ENCODE data around the gene RSPO1. TPM values are rescaled to one million over a fixed set of nuclear protein-coding genes. Genes with fewer than 3 reads are reported as not detected.

Gene RSPO1
- total and polyA plus RNA-seq, 7 donors = 0.41 to 2.2 (median 0.82) TPM

GRCh38 chr1:37655274-37655673 lies 20.6 kb upstream of the RSPO1 start:
- H3K4me1 ChIP-seq = no peaks in the 10 kb centered on the region
- H3K27ac ChIP-seq = no peak overlapping the region
- H3K27me3 ChIP-seq = peaks cover 0 to 18% (median 0%) of the 10 kb centered on the region in 3 donors
- no peak for DNase-seq
- no peak overlapping the region for H3K4me3 ChIP-seq
- TF ChIP-seq, protein P1, sequence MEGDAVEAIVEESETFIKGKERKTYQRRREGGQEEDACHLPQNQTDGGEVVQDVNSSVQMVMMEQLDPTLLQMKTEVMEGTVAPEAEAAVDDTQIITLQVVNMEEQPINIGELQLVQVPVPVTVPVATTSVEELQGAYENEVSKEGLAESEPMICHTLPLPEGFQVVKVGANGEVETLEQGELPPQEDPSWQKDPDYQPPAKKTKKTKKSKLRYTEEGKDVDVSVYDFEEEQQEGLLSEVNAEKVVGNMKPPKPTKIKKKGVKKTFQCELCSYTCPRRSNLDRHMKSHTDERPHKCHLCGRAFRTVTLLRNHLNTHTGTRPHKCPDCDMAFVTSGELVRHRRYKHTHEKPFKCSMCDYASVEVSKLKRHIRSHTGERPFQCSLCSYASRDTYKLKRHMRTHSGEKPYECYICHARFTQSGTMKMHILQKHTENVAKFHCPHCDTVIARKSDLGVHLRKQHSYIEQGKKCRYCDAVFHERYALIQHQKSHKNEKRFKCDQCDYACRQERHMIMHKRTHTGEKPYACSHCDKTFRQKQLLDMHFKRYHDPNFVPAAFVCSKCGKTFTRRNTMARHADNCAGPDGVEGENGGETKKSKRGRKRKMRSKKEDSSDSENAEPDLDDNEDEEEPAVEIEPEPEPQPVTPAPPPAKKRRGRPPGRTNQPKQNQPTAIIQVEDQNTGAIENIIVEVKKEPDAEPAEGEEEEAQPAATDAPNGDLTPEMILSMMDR (IDR thresholded peaks at IDR 0.05) = no peak
- no peak for TF ChIP-seq EP300 (IDR thresholded peaks at IDR 0.05)
- no peak for TF ChIP-seq POLR2AphosphoS5 (IDR thresholded peaks at IDR 0.05)
- no peak for TF ChIP-seq POLR2A (IDR thresholded peaks at IDR 0.05)
- intact Hi-C loops (cut with DNase I) = no loop called here
- no peaks in the 10 kb centered on the region for H3K9me3 ChIP-seq
- H3K36me3 ChIP-seq = no peaks in the 10 kb centered on the region

- no peak overlapping the region for H3K4me3 ChIP-seq
- no peaks in the 10 kb centered on the region for H3K4me1 ChIP-seq
- H3K36me3 ChIP-seq = no peaks in the 10 kb centered on the region
- no peak overlapping the region for H3K27ac ChIP-seq
- 54 to 70% methylated on average over 5 of the region's 5 CpGs for WGBS, 2 donors
- no peak for DNase-seq
- H3K9me3 ChIP-seq = no peaks in the 10 kb centered on the region
- intact Hi-C loops (cut with DNase I) = no loop called here
- TF ChIP-seq, protein P1 (IDR thresholded peaks at IDR 0.05) = no peak
- no peak for TF ChIP-seq POLR2AphosphoS5 (IDR thresholded peaks at IDR 0.05)
- TF ChIP-seq POLR2A (IDR thresholded peaks at IDR 0.05) = no peak
- no peak for TF ChIP-seq EP300 (IDR thresholded peaks at IDR 0.05)
- peaks cover 0 to 14% (median 0%) of the 10 kb centered on the region in 3 donors for H3K27me3 ChIP-seq
Measured at GRCh38 chr1:37653906-37654305, 19.2 kb upstream of the RSPO1 start.

DNA sequence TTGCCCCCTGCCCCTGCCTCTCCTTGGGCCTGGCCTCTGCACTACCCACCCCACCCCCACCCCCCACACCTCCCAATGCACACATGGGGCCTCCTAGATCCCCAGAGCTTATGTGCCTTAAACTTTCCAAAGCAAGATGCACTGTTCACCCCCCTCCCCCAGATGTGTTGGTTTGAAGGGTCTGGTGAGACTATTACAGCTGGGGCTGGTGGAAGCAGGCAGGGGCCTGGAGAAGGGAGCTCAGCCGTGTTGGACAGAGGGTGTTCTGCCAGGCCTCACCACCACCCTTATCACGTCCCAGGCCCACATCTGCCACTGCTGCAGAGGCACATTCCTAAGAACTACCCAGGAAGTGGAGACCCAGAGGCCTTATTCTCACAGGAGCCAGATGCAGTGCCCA lies 18.3 kb upstream of the RSPO1 start:
- intact Hi-C loops (cut with DNase I) = no loop called here
- Histone ChIP-seq H3K4me1 (no peaks in the 10 kb centered on the region), H3K9me3 (no peaks in the 10 kb centered on the region), H3K4me3 (no peak overlapping the region), H3K27me3 (peaks cover 0 to 17% (median 0%) of the 10 kb centered on the region in 3 donors), H3K36me3 (no peaks in the 10 kb centered on the region), H3K27ac (no peak overlapping the region)
- 71 to 79% methylated on average over 2 of the region's 2 CpGs for WGBS, 2 donors
- no peak for DNase-seq
- TF ChIP-seq POLR2A (IDR thresholded peaks at IDR 0.05) = no peak
- TF ChIP-seq, protein P1 (IDR thresholded peaks at IDR 0.05) = no peak
- no peak for TF ChIP-seq EP300 (IDR thresholded peaks at IDR 0.05)
- TF ChIP-seq POLR2AphosphoS5 (IDR thresholded peaks at IDR 0.05) = no peak

GRCh38 chr1:37651803-37652202 lies 17.1 kb upstream of the RSPO1 start:
- H3K27ac ChIP-seq = no peak overlapping the region
- no peak for TF ChIP-seq EP300 (IDR thresholded peaks at IDR 0.05)
- TF ChIP-seq, protein P1 (IDR thresholded peaks at IDR 0.05) = no peak
- TF ChIP-seq POLR2AphosphoS5 (IDR thresholded peaks at IDR 0.05) = no peak
- TF ChIP-seq POLR2A (IDR thresholded peaks at IDR 0.05) = no peak
- no peaks in the 10 kb centered on the region for H3K4me1 ChIP-seq
- no peaks in the 10 kb centered on the region for H3K9me3 ChIP-seq
- H3K4me3 ChIP-seq = no peak overlapping the region
- whole genome bisulfite sequencing, 2 donors = 83 to 88% methylated on average over 10 of the region's 10 CpGs
- peaks cover 0 to 8% (median 0%) of the 10 kb centered on the region in 3 donors for H3K27me3 ChIP-seq
- H3K36me3 ChIP-seq = no peaks in the 10 kb centered on the region
- DNase-seq = no peak
- intact Hi-C loops (cut with DNase I) = no loop called here

DNA sequence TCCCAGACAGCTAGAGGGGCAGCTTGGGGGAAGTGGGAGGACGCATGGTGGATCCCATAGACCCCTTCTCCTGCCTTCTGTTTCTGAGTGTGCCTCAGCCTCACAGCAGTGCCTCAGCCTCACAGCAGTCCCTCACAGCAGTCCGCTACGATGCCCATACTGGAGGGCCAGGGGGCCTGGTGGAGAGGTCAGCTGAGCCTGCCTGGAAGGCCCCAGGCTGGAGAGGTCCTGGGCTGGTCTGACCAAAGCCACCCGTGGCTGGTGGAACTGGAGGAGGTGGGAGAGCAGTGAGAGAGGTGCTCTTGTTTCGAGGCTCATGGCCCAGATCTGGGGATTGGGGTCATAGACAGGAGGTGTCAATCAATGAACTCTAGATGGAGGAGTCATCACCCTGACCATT lies 16.0 kb upstream of the RSPO1 start:
- H3K27ac ChIP-seq = no peak overlapping the region
- no peaks in the 10 kb centered on the region for H3K4me1 ChIP-seq
- 77 to 88% methylated on average over 5 of the region's 5 CpGs for WGBS, 2 donors
- DNase-seq = no peak
- H3K36me3 ChIP-seq = no peaks in the 10 kb centered on the region
- H3K9me3 ChIP-seq = no peaks in the 10 kb centered on the region
- TF ChIP-seq POLR2AphosphoS5 (IDR thresholded peaks at IDR 0.05) (no peak), POLR2A (IDR thresholded peaks at IDR 0.05) (no peak), EP300 (IDR thresholded peaks at IDR 0.05) (no peak)
- TF ChIP-seq, protein P1 (IDR thresholded peaks at IDR 0.05) = no peak
- H3K4me3 ChIP-seq = no peak overlapping the region
- H3K27me3 ChIP-seq = peaks cover 0 to 3% (median 0%) of the 10 kb centered on the region in 3 donors
- intact Hi-C loops (cut with DNase I) = no loop called here
